HFF-Myc (cell line): ENCODE measurements around the gene HBA2.
"Not testable (repeated sequence)": the region's sequence is repeated elsewhere in the genome, so short reads cannot be mapped to it uniquely, and the experiment has no call there.

Experiments
- DNase-seq: peaks from one replicate; pipeline ENCODE4 v3.0.0-alpha.2; 2011; ENCODE audit warnings: low read depth; ENCODE audit errors: extremely low read depth
- H3K4me3 ChIP-seq: replicated peaks from 2 replicates; pipeline ENCODE4 v1.5.1; 2011; ENCODE audit warnings: low read depth, mild to moderate bottlenecking, control low read depth, low read length
- CTCF ChIP-seq: IDR thresholded peaks from 2 replicates; pipeline ENCODE4 v1.5.1; 2012; ENCODE audit warnings: mild to moderate bottlenecking, low read depth, low read length, control low read depth; ENCODE audit errors: missing control alignments

The HBA2 gene

GRCh38 chr16:160691-161190 lies 11.9 kb upstream of the HBA2 start:
- H3K4me3 ChIP-seq, result no peak overlapping the region
- no peak for TF ChIP-seq CTCF
- no peak for DNase-seq

GRCh38 chr16:162271-162991 lies 10.2 kb upstream of the HBA2 start:
- H3K4me3 ChIP-seq, result no peak overlapping the region
- no peak for TF ChIP-seq CTCF
- DNase-seq, result no peak

- not testable (repeated sequence) for H3K4me3 ChIP-seq, DNase-seq
These were observed 9.5 kb upstream of the HBA2 start for GRCh38 chr16:163139-163538.

- H3K4me3 ChIP-seq, DNase-seq: not testable (repeated sequence)
These were observed 9.0 kb upstream of the HBA2 start for GRCh38 chr16:163696-164095.

GRCh38 chr16:164134-164823 lies 8.4 kb upstream of the HBA2 start:
- DNase-seq, result not testable (repeated sequence)

GRCh38 chr16:164827-165538 lies 7.7 kb upstream of the HBA2 start:
- no peak for DNase-seq
- no peak for TF ChIP-seq CTCF
- H3K4me3 ChIP-seq, result no peak overlapping the region

More at GRCh38 chr16:164134-164823, 8.4 kb upstream of the HBA2 start:
- not testable (repeated sequence) for H3K4me3 ChIP-seq

GRCh38 chr16:165539-166374 lies 6.9 kb upstream of the HBA2 start, which contains the start of gene HBM:
Gene HBM, plus strand, starts transcription at chr16:165978. Its CDS starts 20 bp downstream, at chr16:165998.
- TF ChIP-seq CTCF, result no peak
- no peak for DNase-seq
- H3K4me3 ChIP-seq, result no peak within 1 kb of the TSS
